Parathyroid adenoma (tissue), 2 donors: ENCODE measurements around the gene RAB29.

Experiments
- H2AFZ ChIP-seq: fragments of 300-600 bp; sonication (generic); one replicate; pipeline ENCODE4 v1.7.0; 2017; ENCODE audit warnings: antibody characterized with exemption, mild to moderate bottlenecking
- H3K27ac ChIP-seq: fragments of 300-600 bp; sonication (generic); one replicate; pipeline ENCODE4 v1.7.0; 2017
- H3K27me3 ChIP-seq: fragments of 300-600 bp; sonication (generic); one replicate; pipeline ENCODE4 v1.7.0; 2017; ENCODE audit warnings: low read length; ENCODE audit not compliant: control insufficient read depth, insufficient read depth
- H3K36me3 ChIP-seq: fragments of 300-600 bp; sonication (generic); one replicate; pipeline ENCODE4 v1.7.0; 2017; ENCODE audit warnings: low read length; ENCODE audit not compliant: control insufficient read depth, insufficient read depth
- H3K4me1 ChIP-seq: fragments of 300-600 bp; sonication (generic); one replicate; pipeline ENCODE4 v1.7.0; 2017; ENCODE audit warnings: control low read depth
- H3K4me2 ChIP-seq: fragments of 300-600 bp; sonication (generic); one replicate; pipeline ENCODE4 v1.7.0; 2017; ENCODE audit warnings: low read length
- H3K4me3 ChIP-seq: fragments of 300-600 bp; sonication (generic); one replicate; pipeline ENCODE4 v1.7.0; 2017; ENCODE audit warnings: low read depth, low read length
- H3K79me2 ChIP-seq: fragments of 300-600 bp; sonication (generic); one replicate; pipeline ENCODE4 v1.7.0; 2017; ENCODE audit warnings: control low read depth
- H3K9ac ChIP-seq: fragments of 300-600 bp; sonication (generic); one replicate; pipeline ENCODE4 v1.7.0; 2017; ENCODE audit warnings: mild to moderate bottlenecking
- H3K9me3 ChIP-seq: fragments of 300-600 bp; sonication (generic); one replicate; pipeline ENCODE4 v1.7.0; 2017; ENCODE audit warnings: low read length; ENCODE audit not compliant: control insufficient read depth
- TF ChIP-seq, protein P1 (sequence below): fragments of 300-600 bp; sonication (generic); IDR thresholded peaks from one replicate; pipeline ENCODE4 v1.7.0; 2017; ENCODE audit warnings: antibody characterized with exemption, mild to moderate bottlenecking
- donor health status: primary hyperparathyroidism.

Gene RAB29

DNA sequence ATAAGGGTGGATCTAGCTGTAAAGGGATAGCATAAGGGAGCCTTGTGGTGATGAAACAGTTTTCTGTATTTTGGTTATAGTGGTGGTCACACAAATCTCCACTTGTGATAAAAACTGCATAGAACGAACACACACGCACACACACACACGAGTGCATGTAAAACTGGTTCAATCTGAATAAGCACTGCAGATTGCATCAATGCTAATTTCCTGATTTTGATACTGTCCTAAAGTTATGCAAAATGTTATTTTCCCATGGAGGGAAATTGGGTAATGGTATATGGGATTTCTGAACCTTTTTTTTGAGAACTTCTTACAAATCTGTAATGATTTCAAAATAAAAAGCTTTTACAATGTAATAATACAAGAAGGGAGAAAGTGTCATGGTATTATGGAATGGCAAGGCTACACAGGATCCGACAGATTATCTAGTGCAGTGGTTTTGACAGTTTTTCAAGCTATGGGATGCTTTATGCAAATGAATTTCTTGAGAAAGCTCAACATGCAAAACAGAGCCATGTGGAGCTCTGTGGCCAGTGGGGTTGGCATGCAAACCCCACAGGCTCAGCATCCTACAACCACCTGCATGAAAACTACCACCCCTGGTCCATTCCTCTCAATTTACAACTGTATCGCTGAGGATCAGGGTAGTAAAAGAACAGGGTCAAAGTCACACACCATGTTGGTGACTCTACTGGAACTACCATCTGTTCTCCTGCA is 18.9 kb upstream of the RAB29 start:
- no peaks in the 10 kb centered on the region for H3K79me2 ChIP-seq
- H3K4me2 ChIP-seq, result no peak overlapping the region
- H3K9me3 ChIP-seq, result no peaks in the 10 kb centered on the region
- no peaks in the 10 kb centered on the region for H3K36me3 ChIP-seq
- no peak overlapping the region for H3K4me3 ChIP-seq
- H3K9ac ChIP-seq, result no peak overlapping the region
- H3K27ac ChIP-seq, result no peak overlapping the region
- H2AFZ ChIP-seq, result no peak overlapping the region
- H3K4me1 ChIP-seq, result no peaks in the 10 kb centered on the region
- H3K27me3 ChIP-seq, result no peaks in the 10 kb centered on the region
- TF ChIP-seq, protein P1, sequence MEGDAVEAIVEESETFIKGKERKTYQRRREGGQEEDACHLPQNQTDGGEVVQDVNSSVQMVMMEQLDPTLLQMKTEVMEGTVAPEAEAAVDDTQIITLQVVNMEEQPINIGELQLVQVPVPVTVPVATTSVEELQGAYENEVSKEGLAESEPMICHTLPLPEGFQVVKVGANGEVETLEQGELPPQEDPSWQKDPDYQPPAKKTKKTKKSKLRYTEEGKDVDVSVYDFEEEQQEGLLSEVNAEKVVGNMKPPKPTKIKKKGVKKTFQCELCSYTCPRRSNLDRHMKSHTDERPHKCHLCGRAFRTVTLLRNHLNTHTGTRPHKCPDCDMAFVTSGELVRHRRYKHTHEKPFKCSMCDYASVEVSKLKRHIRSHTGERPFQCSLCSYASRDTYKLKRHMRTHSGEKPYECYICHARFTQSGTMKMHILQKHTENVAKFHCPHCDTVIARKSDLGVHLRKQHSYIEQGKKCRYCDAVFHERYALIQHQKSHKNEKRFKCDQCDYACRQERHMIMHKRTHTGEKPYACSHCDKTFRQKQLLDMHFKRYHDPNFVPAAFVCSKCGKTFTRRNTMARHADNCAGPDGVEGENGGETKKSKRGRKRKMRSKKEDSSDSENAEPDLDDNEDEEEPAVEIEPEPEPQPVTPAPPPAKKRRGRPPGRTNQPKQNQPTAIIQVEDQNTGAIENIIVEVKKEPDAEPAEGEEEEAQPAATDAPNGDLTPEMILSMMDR, result no peak

DNA sequence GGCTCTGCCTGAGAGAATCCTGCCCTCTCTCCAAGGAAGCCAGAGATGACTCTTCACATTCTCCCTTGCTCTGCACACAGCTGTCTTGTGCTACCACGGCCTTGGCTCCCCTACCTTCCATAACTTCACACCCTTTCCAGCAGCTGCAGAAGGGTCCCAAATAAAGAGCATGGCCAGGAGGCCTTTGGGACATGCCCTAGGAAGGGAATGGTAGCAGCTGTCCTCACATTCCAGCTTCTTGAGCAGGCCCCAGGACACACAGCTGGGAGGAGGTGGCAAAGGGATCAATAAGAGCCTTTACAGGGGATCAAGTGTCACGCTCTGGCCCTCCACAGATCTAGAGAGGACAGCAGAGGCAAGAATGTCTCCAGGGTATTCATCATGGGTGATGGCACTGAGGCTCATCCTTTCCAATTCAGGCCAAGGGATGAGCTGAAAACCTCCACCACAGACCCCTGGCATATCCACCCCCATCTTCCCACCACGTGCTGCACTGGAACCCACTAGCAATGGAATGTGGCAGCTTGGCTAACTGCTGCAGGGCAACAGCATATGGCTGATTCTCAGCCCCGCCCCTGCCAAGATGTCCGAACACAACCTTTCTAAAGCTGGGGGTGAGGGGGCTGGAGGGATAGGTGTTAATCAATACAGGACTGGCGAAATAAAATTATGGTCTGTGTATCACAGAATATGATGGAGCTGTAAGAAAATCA is 17.8 kb upstream of the RAB29 start:
- Histone ChIP-seq H3K4me1 (no peaks in the 10 kb centered on the region), H3K4me3 (no peak overlapping the region), H3K27me3 (no peaks in the 10 kb centered on the region), H3K9me3 (no peaks in the 10 kb centered on the region), H3K9ac (no peak overlapping the region), H3K36me3 (no peaks in the 10 kb centered on the region), H3K27ac (no peak overlapping the region), H3K4me2 (no peak overlapping the region), H3K79me2 (no peaks in the 10 kb centered on the region), H2AFZ (no peak overlapping the region)
- TF ChIP-seq, protein P1, result no peak

DNA sequence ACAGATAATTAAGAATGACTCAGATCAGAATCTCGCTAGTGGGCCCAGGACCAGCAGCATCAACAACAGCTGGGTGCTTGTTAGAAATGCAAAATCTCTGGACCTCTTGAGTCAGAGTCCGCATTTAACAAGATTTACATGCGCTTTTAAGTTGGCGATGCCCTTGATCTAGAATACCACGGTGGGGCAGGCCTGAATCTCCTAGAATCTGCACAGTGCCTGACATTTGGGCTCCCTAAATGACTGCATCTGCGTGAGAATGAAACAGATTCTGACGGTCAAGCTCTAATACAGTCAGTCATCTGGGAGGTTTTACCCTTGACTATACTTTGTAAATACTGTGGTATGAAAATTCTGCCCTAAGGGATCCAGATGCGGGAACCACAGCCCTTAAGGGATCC is 17.2 kb upstream of the RAB29 start:
- Histone ChIP-seq H3K9me3 (no peaks in the 10 kb centered on the region), H3K79me2 (no peaks in the 10 kb centered on the region), H3K4me2 (no peak overlapping the region), H3K4me1 (no peaks in the 10 kb centered on the region), H3K9ac (no peak overlapping the region), H2AFZ (no peak overlapping the region), H3K36me3 (no peaks in the 10 kb centered on the region), H3K27ac (no peak overlapping the region), H3K4me3 (no peak overlapping the region), H3K27me3 (no peaks in the 10 kb centered on the region)
- TF ChIP-seq, protein P1, result no peak

DNA sequence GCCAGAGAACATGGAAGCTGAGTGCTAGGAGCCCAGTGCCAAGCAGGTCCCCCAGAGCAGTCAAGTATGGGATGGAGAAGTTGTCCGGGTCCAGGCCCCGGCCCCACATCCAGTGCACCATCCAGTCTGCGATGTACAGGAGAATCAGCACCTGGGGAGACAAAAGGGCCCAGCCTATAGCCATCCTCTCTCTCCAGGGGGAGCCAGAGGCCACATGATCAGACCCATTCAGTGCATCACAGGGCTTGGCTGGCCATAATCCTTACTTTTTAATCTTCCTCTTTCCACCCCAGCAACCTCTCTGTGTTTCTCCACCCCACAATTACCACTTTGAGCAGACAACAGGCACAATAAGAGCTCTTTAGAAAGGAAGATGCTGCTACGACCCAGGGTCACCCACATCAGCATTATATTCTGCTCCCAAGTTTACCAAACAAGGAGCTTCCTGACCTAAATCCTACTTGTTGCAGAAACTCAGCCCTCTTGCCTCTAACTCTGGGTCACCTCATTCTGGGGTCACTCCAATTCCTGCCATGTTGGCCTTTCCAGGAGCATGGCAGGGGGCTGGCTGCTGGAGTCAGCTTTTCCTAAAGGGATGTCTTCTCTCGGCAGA is 16.4 kb upstream of the RAB29 start:
- Histone ChIP-seq H3K9me3 (no peaks in the 10 kb centered on the region), H3K27me3 (no peaks in the 10 kb centered on the region), H3K4me1 (no peaks in the 10 kb centered on the region), H3K27ac (no peak overlapping the region), H2AFZ (no peak overlapping the region), H3K36me3 (no peaks in the 10 kb centered on the region), H3K79me2 (no peaks in the 10 kb centered on the region), H3K9ac (no peak overlapping the region), H3K4me2 (no peak overlapping the region), H3K4me3 (no peak overlapping the region)
- TF ChIP-seq, protein P1, result peak; percentile 58
